GM12873 (cell line): ENCODE measurements around the gene TXNDC5.

Source experiments
- TF ChIP-seq, protein P1 (sequence below): IDR thresholded peaks from 2 replicates; pipeline ENCODE4 v1.5.1; 2012; ENCODE audit warnings: low read depth, mild to moderate bottlenecking, moderate library complexity, low read length, control low read depth; ENCODE audit not compliant: insufficient read depth; ENCODE audit errors: missing control alignments

TXNDC5 gene

DNA sequence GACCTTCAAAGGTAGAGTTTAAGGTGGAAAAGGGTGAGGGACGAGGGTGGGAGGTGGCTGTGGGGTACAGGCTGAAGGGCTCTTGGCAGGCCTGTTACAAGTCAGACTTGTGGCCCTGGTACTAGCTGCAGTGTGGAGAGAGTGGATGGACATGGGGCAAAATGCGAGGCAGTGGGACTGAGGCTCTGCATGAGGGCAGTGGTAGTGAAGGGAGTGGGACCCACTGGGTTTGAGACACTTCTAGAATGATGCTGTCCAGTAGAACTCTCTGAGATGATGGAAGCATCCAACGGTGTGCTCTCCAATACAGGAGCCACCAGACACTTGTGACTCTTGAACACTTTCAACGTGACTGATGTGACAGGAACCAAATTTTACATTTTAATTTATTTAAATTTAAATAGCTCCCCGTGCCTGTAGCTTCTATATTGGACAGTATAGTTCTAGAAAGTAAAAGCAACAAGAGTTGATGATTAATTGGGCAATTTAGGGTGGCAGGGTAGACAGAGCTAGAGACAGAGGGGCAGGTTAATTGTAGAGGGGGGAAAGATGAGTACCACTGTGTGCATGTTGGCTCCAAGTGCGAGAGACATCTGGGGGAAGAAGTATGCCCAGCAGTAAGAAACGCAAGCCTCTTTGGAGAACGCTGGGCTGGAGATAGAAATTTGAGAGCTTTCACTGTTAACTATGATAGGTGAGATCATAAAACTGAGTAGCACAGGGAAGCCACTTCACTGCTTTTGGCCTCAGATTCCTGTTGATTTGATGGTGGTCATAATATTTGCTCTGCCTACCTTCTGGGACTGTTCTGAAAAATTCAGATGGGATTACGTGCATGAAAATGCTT, 77.5 kb downstream of the TXNDC5 start:
- TF ChIP-seq, protein P1, sequence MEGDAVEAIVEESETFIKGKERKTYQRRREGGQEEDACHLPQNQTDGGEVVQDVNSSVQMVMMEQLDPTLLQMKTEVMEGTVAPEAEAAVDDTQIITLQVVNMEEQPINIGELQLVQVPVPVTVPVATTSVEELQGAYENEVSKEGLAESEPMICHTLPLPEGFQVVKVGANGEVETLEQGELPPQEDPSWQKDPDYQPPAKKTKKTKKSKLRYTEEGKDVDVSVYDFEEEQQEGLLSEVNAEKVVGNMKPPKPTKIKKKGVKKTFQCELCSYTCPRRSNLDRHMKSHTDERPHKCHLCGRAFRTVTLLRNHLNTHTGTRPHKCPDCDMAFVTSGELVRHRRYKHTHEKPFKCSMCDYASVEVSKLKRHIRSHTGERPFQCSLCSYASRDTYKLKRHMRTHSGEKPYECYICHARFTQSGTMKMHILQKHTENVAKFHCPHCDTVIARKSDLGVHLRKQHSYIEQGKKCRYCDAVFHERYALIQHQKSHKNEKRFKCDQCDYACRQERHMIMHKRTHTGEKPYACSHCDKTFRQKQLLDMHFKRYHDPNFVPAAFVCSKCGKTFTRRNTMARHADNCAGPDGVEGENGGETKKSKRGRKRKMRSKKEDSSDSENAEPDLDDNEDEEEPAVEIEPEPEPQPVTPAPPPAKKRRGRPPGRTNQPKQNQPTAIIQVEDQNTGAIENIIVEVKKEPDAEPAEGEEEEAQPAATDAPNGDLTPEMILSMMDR, result no peak
